ENCODE measurements around the gene SLC35D1.
"Not testable (repeated sequence)": the region's sequence is repeated elsewhere in the genome, so short reads cannot be mapped to it uniquely, and the experiment has no call there.

Gene SLC35D1

DNA sequence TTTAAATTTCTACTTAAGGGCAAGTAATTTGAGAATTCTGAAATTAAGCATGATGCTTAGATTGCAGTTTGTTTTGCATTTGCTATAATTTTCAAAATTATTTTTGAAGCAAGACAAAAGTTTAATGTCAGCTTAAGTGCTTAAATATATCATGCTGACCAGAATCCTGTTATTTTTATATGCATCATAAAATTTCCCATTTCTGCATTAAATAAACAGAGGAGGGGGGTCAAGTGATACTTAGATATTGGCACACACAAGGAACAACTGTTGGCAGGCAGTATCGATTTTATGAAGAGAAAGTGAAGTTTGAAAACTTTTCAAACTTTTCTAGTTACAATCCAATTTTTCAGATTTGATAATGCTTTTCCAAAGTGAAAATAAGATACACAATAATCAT, 68.1 kb downstream of the SLC35D1 start:
- no peak for DNase-seq (ENCODE audit: low read depth)

DNA sequence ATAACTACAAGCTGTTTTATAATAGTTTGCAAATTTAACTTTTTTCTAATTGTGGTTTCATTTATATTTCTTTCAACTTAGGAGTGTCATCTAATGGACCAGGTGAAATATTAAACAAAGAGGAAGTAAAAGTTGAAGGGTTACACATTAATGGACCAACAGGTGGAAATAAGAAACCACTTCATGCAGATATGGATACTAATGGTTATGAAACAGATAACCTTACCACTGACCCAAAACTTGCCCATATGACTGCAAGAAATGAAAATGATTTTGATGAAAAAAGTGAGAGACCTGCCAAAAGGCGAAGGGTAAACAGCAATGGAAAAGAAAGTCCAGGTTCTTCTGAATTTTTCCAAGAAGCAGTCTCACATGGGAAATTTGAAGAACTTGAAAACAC, 69.5 kb downstream of the SLC35D1 start:
- DNase-seq (ENCODE audit: low read depth): no peak

DNA sequence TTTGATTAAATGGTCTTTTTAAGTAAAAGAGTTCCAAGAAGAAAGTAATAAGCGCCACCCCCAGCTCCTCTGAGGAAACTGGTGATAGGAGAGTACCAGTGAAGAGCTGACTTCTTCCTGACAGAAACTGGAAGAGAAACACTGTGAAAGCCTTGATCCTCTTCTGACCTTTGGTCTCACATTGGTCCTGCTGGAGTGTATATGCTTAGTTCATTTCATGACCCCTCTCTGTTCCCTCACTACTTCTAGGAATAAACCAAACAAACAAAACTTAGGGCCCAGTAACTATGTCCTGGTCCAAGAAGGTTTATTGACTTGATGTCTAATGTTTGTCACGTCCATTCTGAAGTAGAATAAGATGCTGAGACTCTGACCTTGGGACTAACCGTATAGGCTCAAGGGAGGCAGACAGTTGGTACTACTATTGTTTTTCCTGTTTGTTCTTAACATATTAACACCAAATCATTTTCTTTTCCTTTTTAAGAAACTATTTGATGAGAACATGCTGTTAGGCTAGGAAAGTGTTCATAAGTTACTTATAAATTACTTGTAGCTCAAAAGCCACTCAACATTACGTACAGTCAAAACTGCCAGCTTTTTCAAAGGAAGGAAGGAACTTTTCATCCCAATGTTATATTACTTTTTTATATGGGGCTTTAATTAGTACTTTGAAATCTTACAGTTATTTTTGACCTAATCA, 71.2 kb downstream of the SLC35D1 start:
- no peak for DNase-seq (ENCODE audit: low read depth)

DNA sequence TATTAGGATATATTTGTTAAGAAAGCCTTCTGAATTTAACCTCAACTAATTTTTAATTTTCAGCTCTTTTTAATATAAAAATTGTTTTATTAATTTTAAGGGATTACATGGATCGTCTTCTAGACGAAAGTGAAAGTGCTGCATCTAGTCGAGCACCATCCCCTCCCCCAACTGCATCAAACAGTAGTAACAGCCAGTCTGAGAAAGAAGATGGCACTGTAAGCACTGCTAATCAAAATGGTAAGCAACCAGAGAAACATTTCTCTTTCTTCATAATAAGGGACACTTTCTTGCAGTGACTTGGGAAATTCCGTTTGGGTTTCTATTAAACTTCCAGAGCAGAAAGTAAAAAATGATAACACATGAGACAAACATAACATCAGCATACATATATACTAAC, 72.3 kb downstream of the SLC35D1 start:
- DNase-seq (ENCODE audit: low read depth): peak; percentile 38

DNA sequence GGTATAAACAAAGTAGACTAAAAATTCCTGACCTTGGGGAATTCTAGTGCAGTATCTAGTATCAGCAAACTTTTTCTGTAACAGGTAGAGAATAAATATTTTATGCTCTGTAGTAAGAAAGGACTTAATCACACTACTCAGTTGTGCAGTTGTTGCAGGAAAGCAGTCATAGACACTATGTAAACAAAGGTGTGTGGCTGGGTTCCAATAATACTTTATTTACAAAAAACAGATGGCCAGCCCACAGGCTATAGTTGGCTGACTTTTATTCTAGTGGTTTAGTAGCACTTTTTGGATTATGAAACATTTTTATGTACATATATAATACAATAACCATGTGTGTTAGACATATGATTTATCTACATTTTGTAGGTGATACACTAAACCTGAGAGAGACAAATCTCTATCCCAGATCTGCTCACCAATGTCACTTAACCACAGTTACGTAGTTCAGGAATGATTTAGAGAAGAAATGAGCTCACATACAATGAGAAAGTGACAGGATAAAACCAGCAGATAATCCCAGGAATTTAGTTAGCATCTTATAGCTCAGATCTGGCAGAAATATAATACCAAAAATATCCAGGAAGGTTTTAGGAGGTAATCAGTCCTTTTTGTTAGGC, 73.1 kb downstream of the SLC35D1 start:
- peak; percentile 55 for DNase-seq (ENCODE audit: low read depth)

DNA sequence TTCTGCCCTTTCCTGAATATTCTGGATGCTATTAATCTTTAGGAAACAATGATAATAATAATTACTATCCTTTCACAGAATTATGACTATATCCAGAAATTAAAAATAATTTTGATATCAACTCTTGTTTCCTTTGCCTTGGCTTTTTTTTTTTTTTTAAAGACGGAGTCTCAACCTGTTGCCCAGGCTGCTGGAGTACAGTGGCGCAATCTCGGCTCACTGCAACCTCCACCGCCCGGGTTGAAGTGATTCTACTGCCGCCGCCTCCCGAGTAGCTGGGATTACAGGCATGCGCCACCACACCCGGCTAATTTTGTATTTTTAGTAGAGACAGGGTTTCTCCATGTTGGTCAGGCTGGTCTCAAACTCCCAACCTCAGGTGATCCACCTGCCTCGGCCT, 74.3 kb downstream of the SLC35D1 start:
- DNase-seq (ENCODE audit: low read depth): not testable (repeated sequence)

DNA sequence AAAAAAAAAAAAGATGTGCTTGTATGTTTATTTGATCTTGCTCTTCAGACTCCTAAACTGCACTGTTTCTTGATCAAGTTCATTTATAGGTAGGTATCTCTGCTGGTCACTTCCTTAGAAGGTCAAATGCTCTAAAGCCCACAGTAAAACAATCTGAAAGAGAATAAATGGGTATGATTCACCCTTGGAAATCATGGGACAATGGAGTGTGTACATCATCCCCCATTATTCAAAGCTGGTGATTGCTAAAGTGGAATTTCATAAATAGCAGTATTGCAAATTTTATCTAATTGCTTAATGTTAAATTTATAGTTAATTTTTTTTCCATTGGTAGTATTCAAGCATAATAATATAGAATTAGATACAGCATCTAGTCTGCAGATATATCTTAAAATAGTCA, 75.7 kb downstream of the SLC35D1 start:
- no peak for DNase-seq (ENCODE audit: low read depth)

DNA sequence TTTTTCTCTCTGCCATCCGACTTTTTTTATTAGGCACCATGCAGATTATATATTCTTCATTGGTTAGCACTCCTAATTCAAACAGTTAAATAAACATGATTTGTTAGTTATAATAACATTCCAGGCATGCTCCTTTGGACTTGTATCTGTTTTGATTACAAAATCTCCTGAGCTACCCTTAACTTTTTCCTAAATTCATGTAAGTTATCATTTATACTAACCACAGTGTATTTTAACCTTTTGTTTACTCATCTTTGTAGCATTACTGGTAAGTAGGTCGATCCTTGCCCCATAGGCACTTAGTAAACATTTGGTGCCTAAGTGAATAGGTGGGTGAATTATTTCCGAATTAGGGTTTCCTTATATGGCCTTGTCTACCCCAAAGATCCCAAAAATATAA, 85.4 kb downstream of the SLC35D1 start:
- DNase-seq (ENCODE audit: low read depth): peak; percentile 39

DNA sequence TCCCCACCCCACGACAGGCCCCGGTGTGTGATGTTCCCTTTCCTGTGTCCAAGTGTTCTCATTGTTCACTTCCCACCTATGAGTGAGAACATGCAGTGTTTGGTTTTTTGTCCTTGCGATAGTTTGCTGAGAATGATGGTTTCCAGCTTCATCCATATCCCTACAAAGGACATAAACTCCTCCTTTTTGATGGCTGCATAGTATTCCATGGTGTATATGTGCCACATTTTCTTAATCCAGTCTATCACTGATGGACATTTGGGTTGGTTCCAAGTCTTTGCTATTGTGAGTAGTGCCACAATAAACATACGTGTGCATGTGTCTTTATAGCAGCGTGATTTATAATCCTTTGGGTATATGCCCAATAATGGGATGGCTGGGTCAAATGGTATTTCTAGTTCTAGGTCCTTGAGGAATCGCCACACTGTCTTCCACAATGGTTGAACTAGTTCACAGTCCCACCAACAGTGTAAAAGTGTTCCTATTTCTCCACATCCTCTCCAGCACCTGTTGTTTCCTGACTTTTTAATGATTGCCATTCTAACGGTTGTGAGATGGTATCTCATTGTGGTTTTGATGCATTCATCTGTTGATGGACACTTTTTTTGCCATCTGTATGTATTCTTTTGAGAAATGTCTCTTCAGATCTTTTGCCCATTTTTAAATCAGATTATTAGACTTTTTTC, 87.6 kb downstream of the SLC35D1 start:
- DNase-seq (ENCODE audit: low read depth): not testable (repeated sequence)

DNA sequence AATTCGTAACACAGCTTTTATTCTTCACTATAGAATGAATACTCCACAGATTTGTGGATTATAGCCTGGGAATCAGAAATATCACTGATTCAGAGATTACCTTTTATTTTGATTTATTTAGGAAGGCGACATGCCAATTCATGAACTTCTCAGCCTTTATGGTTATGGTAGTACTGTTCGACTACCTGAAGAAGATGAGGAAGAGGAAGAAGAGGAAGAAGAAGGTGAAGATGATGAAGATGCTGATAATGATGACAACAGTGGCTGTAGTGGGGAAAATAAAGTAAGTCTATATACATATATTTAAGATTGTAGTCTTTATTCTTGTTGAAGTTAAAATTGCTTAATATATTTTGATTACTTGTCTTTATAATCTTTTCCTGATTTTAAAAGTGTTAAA, 96.0 kb downstream of the SLC35D1 start:
- no peak for DNase-seq (ENCODE audit: low read depth)

DNA sequence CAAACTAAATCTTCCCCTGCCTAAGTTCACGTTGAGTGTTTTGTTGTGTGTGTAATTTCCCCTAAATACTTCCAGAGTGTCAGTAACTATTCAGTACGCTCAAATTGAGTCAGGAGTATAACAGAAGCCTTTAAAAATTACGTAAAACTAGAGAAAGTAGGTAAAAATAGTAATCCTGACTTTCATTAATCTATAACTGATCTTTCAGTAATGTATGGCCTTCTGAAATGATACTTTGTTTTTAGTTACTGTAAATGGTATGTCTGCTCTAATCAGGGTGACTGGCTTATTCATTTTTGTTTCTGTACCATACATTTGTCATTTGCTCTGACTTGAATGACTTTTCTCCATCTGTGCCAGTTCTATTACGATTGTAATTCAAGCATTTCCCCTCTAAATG, 99.7 kb downstream of the SLC35D1 start:
- no peak for DNase-seq (ENCODE audit: low read depth)

DNA sequence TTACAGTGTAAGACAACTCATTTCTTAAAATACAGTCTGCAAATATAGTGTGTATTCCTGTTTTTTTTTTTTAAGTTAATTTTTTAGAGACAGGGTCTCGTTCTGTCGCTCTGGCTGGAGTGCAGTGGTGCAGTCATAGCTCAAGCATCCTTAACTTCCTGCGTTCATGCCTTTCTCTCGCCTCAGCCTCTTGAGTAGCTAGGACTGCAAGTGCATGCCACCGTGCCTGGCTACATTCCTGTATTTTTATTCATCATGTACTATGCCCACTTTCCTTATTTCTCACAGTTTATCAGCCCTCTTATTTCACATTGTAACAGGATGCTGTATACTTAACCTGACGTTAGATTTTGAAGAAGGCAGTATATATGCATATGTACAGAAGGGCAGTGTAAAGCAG, 102.4 kb downstream of the SLC35D1 start:
- DNase-seq (ENCODE audit: low read depth): peak; percentile 10
